ENCODE measurements around the gene KIAA0586.
"Not testable (repeated sequence)": the region's sequence is repeated elsewhere in the genome, so short reads cannot be mapped to it uniquely, and the experiment has no call there.

The KIAA0586 gene

GRCh38 chr14:58469309-58469708, 41.8 kb downstream of the KIAA0586 start:
- TF ChIP-seq CTCF (IDR thresholded peaks at IDR 0.05; ENCODE audit: low read depth, low read length): no peak
- Histone ChIP-seq H3K9me3 (no peaks in the 10 kb centered on the region), H3K4me1 (no peaks in the 10 kb centered on the region; the same call in 1 of the 2 replicates), H3K36me3 (peaks cover 34% of the 10 kb centered on the region), H3K4me3 (ENCODE audit: low read depth, low read length) (no peak overlapping the region), H3K27me3 (no peaks in the 10 kb centered on the region)
- no peak for DNase-seq

GRCh38 chr14:58476320-58476719, 48.8 kb downstream of the KIAA0586 start:
- H3K27me3 ChIP-seq: no peaks in the 10 kb centered on the region
- no peak for TF ChIP-seq CTCF (IDR thresholded peaks at IDR 0.05; ENCODE audit: low read depth, low read length)
- H3K4me3 ChIP-seq (ENCODE audit: low read depth, low read length): no peak overlapping the region
- no peak for DNase-seq
- peaks cover 13% of the 10 kb centered on the region for H3K36me3 ChIP-seq
- no peaks in the 10 kb centered on the region; the same call in 1 of the 2 replicates for H3K4me1 ChIP-seq
- no peaks in the 10 kb centered on the region for H3K9me3 ChIP-seq

- no peaks in the 10 kb centered on the region for H3K27me3 ChIP-seq
- TF ChIP-seq CTCF (IDR thresholded peaks at IDR 0.05; ENCODE audit: low read depth, low read length): no peak
- H3K4me1 ChIP-seq: no peaks in the 10 kb centered on the region
- H3K4me3 ChIP-seq (ENCODE audit: low read depth, low read length): no peak overlapping the region
- no peaks in the 10 kb centered on the region for H3K9me3 ChIP-seq
- no peak for DNase-seq
- peaks cover 13% of the 10 kb centered on the region for H3K36me3 ChIP-seq
These were observed 50.1 kb downstream of the KIAA0586 start for GRCh38 chr14:58477653-58478052.

- not testable (repeated sequence) for H3K4me3 ChIP-seq (ENCODE audit: low read depth, low read length); H3K4me1 ChIP-seq; DNase-seq; H3K27me3 ChIP-seq; H3K9me3 ChIP-seq
- peaks cover 13% of the 10 kb centered on the region for H3K36me3 ChIP-seq
These were observed 50.8 kb downstream of the KIAA0586 start for GRCh38 chr14:58478329-58478728.

- peaks cover 13% of the 10 kb centered on the region for H3K36me3 ChIP-seq
These were observed 52.5 kb downstream of the KIAA0586 start for GRCh38 chr14:58479975-58480374.

GRCh38 chr14:58484176-58484575, 56.7 kb downstream of the KIAA0586 start:
- no peak overlapping the region for H3K4me3 ChIP-seq (ENCODE audit: low read depth, low read length)
- peaks cover 10% of the 10 kb centered on the region for H3K36me3 ChIP-seq
- H3K27me3 ChIP-seq: no peaks in the 10 kb centered on the region
- no peak for DNase-seq
- TF ChIP-seq CTCF (IDR thresholded peaks at IDR 0.05; ENCODE audit: low read depth, low read length): no peak
- H3K9me3 ChIP-seq: no peaks in the 10 kb centered on the region
- no peaks in the 10 kb centered on the region for H3K4me1 ChIP-seq

More at GRCh38 chr14:58479975-58480374, 52.5 kb downstream of the KIAA0586 start:
- no peaks in the 10 kb centered on the region for H3K4me1 ChIP-seq
- H3K9me3 ChIP-seq: no peaks in the 10 kb centered on the region
- H3K27me3 ChIP-seq: no peaks in the 10 kb centered on the region
- no peak overlapping the region for H3K4me3 ChIP-seq (ENCODE audit: low read depth, low read length)
- TF ChIP-seq CTCF (IDR thresholded peaks at IDR 0.05; ENCODE audit: low read depth, low read length): no peak
- DNase-seq: no peak

GRCh38 chr14:58488550-58488949, 61.0 kb downstream of the KIAA0586 start:
- Histone ChIP-seq H3K9me3 (no peaks in the 10 kb centered on the region), H3K36me3 (peaks cover 28% of the 10 kb centered on the region), H3K4me3 (ENCODE audit: low read depth, low read length) (no peak overlapping the region), H3K4me1 (no peaks in the 10 kb centered on the region), H3K27me3 (no peaks in the 10 kb centered on the region)
- no peak for TF ChIP-seq CTCF (IDR thresholded peaks at IDR 0.05; ENCODE audit: low read depth, low read length)
- DNase-seq: no peak
